GM19239 (cell line): ENCODE measurements around the gene TBC1D5.
A peak's percentile ranks its signal among the peaks of the same experiment; 100 is the strongest.
"Not testable (repeated sequence)": the region's sequence is repeated elsewhere in the genome, so short reads cannot be mapped to it uniquely, and the experiment has no call there.

ENCODE experiments used
- DNase-seq: peaks from one replicate; pipeline ENCODE4 v3.0.0; 2011; ENCODE audit warnings: low spot score; ENCODE audit not compliant: insufficient read length
- FAIRE-seq: peaks from 2 replicates; lab custom pipeline; 2011; peaks lifted over from hg19 to GRCh38; lab: Jason Lieb, UNC

The TBC1D5 gene

DNA sequence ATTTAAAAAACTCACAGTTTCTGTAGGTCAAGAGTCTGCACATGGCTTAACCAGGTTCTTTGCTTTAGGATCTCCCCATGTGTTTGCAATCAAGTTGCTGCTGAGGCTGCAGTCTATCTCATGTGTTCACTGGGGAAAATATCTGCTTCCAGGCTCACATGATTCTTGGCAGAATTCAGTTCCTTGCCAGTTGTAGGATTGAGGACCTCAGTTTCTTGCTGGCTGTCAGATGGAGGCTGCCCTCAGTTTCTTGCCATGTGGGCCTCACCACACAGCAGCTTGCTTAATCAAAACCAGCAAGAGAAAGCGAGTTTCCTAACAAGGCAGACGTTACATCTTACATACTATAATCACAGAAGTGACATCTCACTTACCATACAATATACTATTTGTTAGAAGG lies 10.0 kb upstream of the TBC1D5 start:
- FAIRE-seq: no peak

DNA sequence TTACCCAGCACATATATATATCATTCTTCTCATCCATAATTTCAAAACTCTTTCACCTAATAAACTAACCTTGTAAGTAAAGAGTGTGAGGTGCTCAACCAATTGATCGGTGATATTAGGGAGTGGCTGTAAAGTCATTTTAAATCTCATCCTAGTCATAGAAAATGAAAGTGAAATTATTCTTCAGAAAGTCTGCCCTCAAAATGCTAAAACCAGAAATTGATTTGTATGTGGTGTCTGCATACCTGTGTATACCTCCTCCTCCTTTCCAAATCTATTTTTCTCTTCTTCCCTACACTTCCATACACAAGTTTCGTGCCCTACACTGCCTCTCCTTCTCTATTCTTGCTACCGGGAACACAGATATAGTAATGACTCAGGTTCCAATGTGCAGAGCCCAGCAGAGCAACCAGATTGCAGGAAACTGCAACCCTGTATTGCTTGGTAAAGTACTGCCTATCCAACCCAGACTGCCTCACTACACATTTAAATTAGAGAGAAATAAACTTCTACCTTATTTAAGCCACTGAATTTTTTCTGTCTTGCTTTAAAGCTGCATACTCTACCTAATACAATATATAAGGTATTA lies 7.4 kb upstream of the TBC1D5 start:
- FAIRE-seq: no peak
- DNase-seq: no peak

More for the DNA sequence above, 10.0 kb upstream of the TBC1D5 start:
- DNase-seq: no peak

DNA sequence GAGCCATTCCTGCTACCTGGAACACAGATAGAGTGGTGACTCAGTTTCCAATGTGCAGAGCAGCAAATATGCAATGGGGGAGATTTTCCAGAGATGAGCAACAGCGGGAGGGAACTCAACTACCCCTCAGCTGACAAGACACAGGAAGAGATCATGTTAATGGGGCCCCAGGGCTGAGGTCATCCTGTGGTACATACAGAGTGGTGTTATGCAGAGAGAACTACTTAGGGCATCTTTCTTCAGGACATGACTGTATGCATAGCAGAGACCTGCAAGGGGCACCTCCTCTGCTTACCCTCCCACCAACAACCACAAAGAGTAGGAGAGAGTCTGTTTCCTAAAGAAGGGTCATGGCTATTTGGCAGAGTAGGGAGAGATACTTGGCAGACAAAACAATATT lies 6.8 kb upstream of the TBC1D5 start:
- FAIRE-seq: peak; percentile 74
- no peak for DNase-seq

DNA sequence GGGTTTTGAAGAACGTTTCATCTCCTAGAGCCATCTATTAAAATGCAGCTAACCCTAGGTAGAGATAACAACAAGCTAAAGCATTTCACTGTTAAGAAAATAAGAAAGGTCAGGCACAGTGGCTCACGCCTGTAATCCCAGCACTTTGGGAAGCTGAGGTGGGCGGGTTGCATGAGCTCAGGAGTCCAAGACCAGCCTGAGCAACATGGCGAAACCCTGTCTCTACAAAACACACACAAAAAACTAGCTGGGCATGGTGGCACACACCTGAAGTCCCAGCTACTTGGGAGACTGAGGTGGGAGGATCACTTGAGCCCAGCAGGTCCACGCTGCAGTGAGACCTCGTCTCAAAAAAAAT lies 5.4 kb upstream of the TBC1D5 start:
- FAIRE-seq (no peak), DNase-seq (no peak)

DNA sequence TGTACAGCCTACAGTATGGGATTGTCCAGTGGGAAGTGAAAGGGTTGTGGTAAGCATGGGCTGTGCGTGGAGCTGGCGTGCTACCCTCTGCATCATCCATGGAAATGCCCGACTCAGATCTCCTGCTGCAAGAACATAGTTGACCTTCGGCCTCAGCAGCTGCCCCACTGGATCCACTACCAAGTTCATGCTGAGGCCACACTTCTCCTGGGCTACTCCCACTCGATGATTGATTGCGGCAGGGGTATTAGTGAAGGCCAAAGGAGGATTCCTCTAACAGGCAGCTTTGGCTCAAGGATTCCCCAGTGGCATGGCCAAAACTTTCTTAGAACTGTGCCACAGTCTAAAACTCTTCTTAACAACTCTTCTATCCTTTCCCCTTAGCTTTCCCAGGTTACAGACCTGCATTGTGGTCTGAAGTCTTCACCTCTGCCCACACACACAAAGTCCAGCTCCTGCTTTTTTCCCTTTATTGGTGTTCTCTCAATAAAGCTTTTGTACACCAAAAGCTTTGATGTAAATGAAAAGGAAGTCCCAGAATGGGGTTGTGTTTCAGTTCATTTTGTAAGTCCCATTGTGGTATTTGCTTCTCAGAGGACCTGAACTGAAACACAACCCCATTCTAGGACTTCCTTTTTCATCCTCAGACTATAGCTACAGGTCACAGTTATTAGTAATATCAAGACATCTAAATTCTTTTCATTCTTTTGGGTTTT lies 4.9 kb upstream of the TBC1D5 start:
- FAIRE-seq: peak; percentile 81
- DNase-seq: peak; percentile 29

DNA sequence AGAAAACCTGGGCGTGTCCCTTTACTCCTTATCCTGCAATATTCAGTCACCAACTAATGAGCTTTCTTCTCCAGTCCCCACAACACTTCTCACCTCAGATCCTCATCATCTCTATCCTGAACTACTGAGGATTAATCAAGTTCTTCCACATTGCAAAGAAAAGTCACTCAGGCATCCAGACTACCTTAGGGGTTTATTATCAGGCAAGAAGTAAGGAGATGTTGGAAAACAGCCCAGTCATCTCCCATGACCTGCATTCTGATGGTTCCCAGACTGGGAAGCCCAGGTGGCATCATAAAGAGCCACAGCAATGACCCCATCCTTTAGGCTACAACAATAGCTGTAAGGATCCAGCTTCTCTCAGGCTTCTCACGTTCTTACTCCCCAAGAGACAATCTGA lies 3.5 kb upstream of the TBC1D5 start:
- FAIRE-seq: no peak
- DNase-seq: no peak

DNA sequence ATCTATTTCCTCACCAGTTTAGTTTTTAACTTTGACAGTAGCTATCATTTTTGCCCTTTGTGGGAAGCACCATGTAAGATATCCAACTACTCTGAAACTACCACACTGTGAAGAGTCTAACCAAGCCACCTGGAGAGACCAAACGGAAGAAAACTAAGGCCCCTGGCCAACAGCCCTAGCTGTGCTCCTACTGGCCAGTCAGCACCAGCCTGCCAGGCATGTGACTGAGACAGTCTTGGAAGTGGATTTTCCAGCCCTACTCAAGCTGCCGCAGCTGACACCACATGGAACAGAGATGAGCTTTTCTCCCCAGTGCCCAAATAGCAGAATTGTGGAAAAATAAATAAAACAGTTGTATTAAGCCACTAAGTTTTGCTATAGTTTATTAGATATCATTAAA lies 2.9 kb upstream of the TBC1D5 start:
- no peak for DNase-seq
- FAIRE-seq: no peak

DNA sequence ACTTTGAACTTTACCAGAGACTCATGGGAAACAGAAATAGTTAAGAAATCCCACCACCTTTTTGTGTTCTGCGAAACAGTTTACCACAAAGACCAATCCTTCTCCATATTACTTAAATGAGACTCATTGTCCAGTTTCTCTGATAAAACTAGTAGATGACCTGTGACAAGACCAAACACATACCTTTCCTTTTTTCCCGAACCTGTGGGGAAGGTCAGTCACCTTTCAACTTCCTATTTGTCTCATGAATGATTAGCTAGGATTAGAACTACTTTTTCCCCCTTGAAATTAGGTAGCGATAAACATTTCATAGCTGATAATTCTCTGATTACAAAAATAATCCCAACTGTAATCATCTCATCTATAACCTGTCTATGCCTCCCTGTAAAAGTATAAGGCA lies 2.3 kb upstream of the TBC1D5 start:
- no peak for DNase-seq
- no peak for FAIRE-seq

DNA sequence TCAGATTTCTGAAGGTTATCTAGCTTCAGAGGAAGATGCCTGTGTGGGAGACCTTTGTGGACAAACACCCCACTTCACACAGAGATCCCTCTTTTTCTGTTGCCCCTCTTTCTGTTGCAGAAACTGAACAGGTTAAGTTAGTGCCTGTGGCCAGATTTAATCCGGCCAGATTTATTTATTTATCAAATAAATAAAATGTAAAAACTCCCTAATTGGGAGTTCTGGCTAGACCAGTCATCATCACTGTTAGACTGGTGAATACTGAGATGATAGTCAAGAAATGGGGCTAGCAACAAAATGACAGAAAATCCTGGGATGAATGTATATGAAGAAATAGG lies 1.2 kb upstream of the TBC1D5 start:
- DNase-seq: no peak
- FAIRE-seq: no peak

DNA sequence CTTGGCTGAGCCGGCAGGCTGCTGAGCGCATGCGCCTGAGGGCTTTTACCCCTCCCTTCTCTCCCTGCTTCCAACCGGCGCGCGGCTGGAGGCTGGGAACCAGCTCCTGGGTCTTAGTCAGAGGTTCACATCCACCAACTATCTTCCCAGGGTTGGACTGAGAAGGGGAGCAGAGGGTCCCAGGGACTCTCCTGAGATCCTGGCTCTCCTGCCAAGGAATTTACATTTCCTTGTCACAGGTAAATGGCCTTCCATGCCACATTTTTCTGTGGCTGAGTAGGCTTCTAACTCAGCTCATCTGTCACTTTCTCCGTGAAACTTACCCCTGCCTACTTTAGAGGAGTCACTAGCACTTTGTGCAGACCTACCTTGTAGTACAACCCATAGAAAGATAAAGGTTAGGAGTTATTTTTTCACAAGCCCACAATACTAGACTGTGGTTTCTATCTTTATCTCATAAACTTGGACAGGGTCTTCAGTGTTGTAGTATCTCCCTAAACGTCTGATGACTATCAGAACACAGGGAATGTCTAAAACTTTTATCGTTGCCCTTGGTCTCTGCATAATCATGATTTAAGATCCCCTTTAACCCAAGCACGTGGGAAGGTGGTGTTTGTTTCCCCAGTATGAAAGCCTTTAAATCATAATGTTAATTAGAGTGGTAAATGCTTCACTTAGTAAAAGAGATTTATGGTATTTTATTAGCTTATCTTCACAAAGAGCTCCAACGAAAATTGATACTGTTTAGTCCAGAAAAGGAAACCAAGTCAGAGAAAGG lies 638 bp upstream of the TBC1D5 start:
- FAIRE-seq: peak; percentile 88
- no peak for DNase-seq

DNA sequence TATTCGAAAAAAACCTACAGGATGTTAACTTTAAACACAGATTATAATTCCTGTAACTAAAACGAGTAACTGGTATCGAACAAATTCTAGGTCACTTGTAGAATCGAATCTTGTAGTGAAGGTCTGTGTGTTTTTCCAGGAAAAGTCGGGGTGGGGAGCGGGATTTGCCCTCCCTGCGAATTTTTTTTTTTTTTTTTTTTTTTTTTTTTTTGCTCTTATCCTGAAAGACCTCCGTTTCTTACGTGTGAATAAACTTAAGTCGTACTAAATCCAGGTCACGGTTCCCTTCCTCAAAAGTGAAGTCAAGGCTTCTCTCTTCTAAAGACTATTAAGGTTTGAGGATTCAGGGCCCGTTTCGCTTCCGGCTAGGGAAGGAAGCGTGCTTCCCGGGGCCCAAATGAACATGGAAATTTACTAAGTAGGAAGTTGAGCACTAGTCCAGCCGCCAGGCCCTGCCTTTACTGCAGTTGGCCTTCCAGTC lies 770 bp downstream of the TBC1D5 start:
- FAIRE-seq: peak; percentile 70
- DNase-seq: no peak

DNA sequence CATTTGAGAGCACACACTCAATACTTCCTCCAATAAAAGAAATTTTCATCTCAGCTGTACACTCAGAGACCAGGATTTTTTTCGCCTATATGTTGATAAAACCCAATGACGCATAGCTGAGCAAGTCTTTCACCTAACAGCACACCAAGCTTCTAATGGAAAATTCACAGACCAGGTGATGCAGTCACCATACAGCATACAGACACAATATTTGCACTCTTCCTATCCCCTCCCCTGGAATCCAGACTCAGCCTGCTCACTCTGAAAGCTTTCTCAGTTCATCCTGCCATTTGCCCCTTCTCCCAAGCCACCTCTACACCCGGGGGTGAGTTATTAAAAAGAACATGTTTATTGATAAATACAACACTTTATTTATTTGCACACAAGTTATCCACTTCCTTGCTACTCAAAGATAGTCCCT lies 1.7 kb downstream of the TBC1D5 start:
- DNase-seq (no peak), FAIRE-seq (peak; percentile 70)

DNA sequence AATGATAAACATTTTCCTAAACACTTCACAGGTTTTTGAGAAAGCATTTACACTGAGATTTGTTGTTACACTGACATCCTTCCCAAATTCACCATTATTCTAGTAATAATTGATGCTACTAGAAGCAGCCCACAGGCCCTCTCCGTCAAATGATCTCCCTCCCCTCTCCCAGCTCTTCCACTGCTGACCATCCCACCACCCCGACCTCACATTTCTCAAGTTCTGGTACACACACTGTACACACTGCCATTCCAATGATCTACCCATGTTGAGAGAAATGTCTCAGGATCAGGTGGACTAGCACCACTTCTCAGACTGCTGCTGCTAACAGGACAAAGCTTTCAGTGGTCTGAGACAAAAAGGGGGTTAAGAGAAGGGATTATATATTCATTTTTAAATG lies 3.5 kb downstream of the TBC1D5 start:
- DNase-seq (no peak), FAIRE-seq (peak; percentile 31)

DNA sequence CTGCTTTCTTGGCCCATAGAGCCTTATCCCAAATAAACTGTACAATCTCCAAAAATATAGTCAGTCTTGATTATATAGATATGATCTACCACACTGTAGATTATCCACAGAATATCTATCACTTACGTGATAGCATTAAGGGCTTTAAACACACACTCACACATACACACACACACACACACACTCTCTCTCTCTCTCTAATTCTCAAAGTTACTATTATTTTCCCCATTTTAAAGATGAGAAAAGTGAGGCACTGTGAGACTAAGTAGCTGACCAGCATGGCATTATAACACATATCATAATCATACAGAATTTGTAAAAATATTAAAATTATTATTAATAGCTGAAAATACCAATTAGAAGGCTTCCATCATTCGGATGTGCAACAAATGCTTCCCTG lies 4.2 kb downstream of the TBC1D5 start:
- FAIRE-seq (no peak), DNase-seq (no peak)

DNA sequence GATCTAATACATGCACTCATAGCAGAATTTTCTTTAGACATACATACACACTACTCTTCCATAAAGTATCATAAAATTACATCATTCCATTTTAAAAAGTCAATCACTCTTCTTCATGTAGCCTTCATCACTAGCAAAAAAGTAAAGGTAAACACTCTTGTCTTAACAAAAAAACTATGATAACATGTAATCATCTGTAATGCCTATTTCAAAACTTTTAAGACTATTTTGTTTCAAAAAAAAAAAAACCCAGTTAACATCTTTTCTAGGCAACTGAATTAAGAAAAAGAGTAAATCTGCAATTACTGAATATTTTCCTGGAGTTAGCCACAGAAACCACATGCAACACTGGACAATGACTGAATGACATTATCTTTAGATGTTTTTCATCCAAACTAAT lies 4.8 kb downstream of the TBC1D5 start:
- DNase-seq (no peak), FAIRE-seq (peak; percentile 4)

DNA sequence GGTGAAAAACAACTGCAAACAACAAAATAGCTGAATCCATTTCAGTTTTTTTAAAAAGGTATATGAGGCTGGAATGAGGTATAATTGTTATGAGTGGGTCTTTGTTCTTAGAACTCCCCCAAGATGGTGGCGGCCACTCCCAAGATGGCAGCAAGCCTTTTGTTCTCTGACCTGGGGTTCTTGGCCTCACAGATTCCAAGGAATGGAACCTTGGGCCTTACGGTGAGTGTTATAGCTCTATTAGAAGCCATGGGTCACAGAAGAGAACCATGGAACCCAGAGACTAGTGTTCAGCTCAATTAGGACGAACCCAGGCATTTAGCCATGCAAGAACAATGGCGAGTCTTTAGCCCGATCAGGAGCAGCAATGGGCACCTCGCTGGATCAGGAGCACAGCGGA lies 7.1 kb downstream of the TBC1D5 start:
- not testable (repeated sequence) for DNase-seq

DNA sequence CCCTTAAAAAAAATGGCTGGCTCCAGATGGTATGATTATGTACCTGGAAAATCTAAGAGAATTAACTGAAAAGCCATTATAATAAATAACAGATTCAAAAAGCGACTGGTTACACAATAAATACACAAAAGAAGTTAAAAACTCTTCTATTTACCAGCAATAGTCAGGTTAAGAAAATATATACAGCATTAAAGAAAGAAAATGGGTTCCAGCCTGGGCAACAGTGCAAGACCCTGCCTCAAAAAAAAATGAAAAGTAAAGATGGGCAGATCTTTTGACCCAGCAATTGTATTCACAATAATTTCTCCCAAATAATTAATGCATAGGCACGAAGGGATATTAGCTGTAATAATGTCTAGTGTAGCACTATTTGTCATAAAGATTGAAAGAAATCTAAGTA lies 8.7 kb downstream of the TBC1D5 start:
- DNase-seq (no peak), FAIRE-seq (no peak)

More for the DNA sequence above, 7.1 kb downstream of the TBC1D5 start:
- not testable (repeated sequence) for FAIRE-seq

DNA sequence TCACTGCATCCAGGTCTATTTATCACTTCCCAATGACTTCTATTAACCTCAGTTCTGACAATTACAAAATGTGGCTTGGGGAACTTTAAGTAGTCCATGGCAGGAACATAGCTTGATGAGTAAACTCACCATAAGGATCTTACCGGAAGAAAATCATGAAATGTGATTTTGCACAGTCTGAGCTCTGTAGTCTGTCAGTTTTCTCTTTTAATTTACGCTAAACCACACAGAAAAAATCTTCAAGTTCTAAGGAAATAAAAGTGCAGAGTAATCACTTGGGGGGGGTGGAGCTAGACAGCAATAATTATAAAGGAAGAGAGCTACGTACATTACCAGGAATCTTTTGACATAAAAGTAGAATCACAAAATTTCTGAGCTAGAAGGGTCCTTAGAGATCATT lies 9.2 kb downstream of the TBC1D5 start:
- no peak for FAIRE-seq

DNA sequence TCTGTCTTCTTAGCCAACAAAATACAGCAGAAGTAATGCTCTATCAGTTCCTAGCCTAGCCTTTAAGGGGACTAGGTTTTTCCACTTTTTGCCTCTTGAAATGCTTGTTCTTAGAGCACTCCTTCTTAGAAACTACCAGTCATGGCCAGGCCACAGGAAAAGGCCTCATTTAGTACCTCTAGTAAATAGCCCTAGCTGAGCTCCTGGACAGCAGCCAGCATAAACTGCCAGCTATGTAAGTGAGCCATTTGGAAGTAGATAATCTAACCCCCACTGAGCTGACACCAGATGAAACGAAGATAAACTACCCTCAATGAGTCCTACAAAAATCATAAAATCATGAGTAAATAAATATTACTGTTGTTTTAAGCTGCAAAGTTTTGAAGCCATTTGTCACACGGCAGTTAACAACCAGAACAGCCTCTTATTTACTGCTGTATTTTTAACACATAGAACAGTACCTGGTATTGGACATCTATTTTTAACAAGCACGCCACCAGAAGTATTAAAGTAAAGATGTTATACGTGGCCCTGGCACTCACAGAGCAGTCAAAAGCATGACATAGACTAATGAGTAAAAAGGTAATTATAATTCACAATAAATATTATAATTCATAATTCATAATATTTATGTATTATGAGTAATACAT lies 12.0 kb downstream of the TBC1D5 start:
- FAIRE-seq (no peak), DNase-seq (no peak)

More for the DNA sequence above, 9.2 kb downstream of the TBC1D5 start:
- no peak for DNase-seq

DNA sequence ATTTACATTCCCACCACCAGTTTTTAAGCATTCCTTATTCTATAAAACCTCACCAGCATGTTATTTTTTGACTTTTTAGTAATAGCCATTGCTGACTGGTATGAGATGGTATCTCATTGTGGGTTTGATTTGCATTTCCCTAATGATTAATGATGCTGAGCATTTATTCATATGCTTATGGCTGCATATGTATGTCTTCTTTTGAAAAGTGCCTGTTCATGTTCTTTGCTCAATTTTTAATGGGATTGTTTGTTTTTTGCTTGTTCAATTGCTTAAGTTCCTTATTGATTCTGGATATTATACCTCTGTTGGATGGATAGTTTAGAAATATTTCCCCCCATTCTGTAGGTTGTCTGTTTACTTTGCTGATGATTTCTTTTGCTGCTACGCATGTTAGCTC lies 16.1 kb downstream of the TBC1D5 start:
- FAIRE-seq (peak; percentile 75), DNase-seq (no peak)

DNA sequence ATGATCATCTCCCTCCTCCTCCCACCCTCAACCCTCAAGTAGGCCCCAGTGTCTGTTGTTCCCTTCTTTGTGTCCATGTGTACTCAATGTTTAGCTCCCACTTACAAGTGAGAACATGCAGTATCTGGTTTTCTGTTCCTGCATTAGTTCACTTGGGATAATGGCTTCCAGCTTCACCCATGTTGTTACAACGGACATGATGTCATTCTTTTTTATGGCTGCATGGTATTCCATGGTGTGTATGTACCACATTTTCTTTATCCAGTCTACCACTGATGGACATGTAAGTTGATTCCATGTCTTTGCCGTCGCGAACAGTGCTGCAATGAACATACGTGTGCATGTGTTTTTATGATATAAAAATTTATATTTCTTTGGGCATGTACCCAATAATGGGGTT lies 16.6 kb downstream of the TBC1D5 start:
- not testable (repeated sequence) for FAIRE-seq, DNase-seq
